Lower lobe of right lung (tissue), 2 donors: ENCODE measurements around the gene LRP1B. TPM values are rescaled to one million over a fixed set of nuclear protein-coding genes. Genes with fewer than 3 reads are reported as not detected.
A peak's percentile ranks its signal among the peaks of the same experiment; 100 is the strongest.

Experiments used
- ATAC-seq, 2 donors: fragments of 200-7000 bp; cut with Tn5 transposase; one replicate each; pipeline ENCODE4 v1.9.1; 2020 to 2022; ENCODE audit warnings: mild to moderate bottlenecking in 2 of 2, moderate library complexity in 2 of 2
- DNase-seq: peaks from one replicate; pipeline ENCODE4 v3.0.0-alpha.2; 2020
- H3K27ac ChIP-seq: fragments of 200-600 bp; one replicate; pipeline ENCODE4 v1.8.0; 2022
- H3K27me3 ChIP-seq: fragments of 200-600 bp; one replicate; pipeline ENCODE4 v1.8.0; 2022; ENCODE audit warnings: low read depth
- H3K36me3 ChIP-seq: fragments of 200-600 bp; one replicate; pipeline ENCODE4 v1.8.0; 2022; ENCODE audit warnings: mild to moderate bottlenecking
- H3K4me1 ChIP-seq: fragments of 200-600 bp; one replicate; pipeline ENCODE4 v1.8.0; 2022
- H3K4me3 ChIP-seq: fragments of 200-600 bp; one replicate; pipeline ENCODE4 v1.8.0; 2022; ENCODE audit warnings: mild to moderate bottlenecking
- H3K9me3 ChIP-seq: fragments of 200-600 bp; one replicate; pipeline ENCODE4 v1.8.0; 2022
- CTCF ChIP-seq: fragments of 200-600 bp; IDR thresholded peaks from one replicate; pipeline ENCODE4 v1.8.0; 2022; ENCODE audit warnings: antibody characterized with exemption, mild to moderate bottlenecking
- intact Hi-C: fragments of 100-400 bp; cut with DNase I; formaldehyde crosslinking; loops from one replicate; pipeline ENCODE4 v1.11.0; 2022
- total RNA-seq: library from RNA; stranded (reverse); fragmentation: NEBNext Ultra II Directional; extraction: Animal tissue kit (Norgen Biotek cat#: 25700); gene quantifications from one replicate; pipeline ENCODE4 v1.2.1, GENCODE V29; 2021
- donor health status: DM: no; HTN: yes; CAD: no; lungs with severe emphysema.

LRP1B gene
- total RNA-seq, 1 donor from 2014 or later: 0.09 TPM

- no peak for DNase-seq
- intact Hi-C loops: no loop called here
- Histone ChIP-seq H3K27me3 (no peaks in the 10 kb centered on the region), H3K9me3 (no peaks in the 10 kb centered on the region), H3K4me3 (no peak overlapping the region), H3K36me3 (no peaks in the 10 kb centered on the region), H3K4me1 (no peaks in the 10 kb centered on the region), H3K27ac (no peak overlapping the region)
- no peak for ATAC-seq
- no peak for TF ChIP-seq CTCF
Measured at GRCh38 chr2:140601801-140602200, 1529.0 kb downstream of the LRP1B start.

- ATAC-seq (no peak), DNase-seq (no peak)
- H3K27ac ChIP-seq: no peak overlapping the region
- no peaks in the 10 kb centered on the region for H3K27me3 ChIP-seq
- H3K4me1 ChIP-seq: no peaks in the 10 kb centered on the region
- TF ChIP-seq CTCF: no peak
- no peaks in the 10 kb centered on the region for H3K36me3 ChIP-seq
- H3K4me3 ChIP-seq: no peak overlapping the region
- intact Hi-C loops: no loop called here
- no peaks in the 10 kb centered on the region for H3K9me3 ChIP-seq
Measured at GRCh38 chr2:140601342-140601741, 1529.5 kb downstream of the LRP1B start.

GRCh38 chr2:140600116-140600515 lies 1530.7 kb downstream of the LRP1B start:
- Histone ChIP-seq H3K36me3 (no peaks in the 10 kb centered on the region), H3K4me3 (no peak overlapping the region), H3K27ac (no peak overlapping the region), H3K4me1 (no peaks in the 10 kb centered on the region), H3K27me3 (no peaks in the 10 kb centered on the region), H3K9me3 (no peaks in the 10 kb centered on the region)
- ATAC-seq: no peak
- no peak for DNase-seq
- intact Hi-C loops: no loop called here
- no peak for TF ChIP-seq CTCF

- intact Hi-C loops: no loop called here
- no peak for DNase-seq
- no peaks in the 10 kb centered on the region for H3K4me1 ChIP-seq
- H3K27me3 ChIP-seq: no peaks in the 10 kb centered on the region
- H3K9me3 ChIP-seq: no peaks in the 10 kb centered on the region
- H3K27ac ChIP-seq: no peak overlapping the region
- ATAC-seq: no peak
- H3K36me3 ChIP-seq: no peaks in the 10 kb centered on the region
- no peak overlapping the region for H3K4me3 ChIP-seq
- TF ChIP-seq CTCF: no peak
Measured at GRCh38 chr2:140597836-140598235, 1533.0 kb downstream of the LRP1B start.

- Histone ChIP-seq H3K27ac (no peak overlapping the region), H3K9me3 (no peaks in the 10 kb centered on the region), H3K4me3 (no peak overlapping the region), H3K4me1 (no peaks in the 10 kb centered on the region), H3K27me3 (no peaks in the 10 kb centered on the region), H3K36me3 (no peaks in the 10 kb centered on the region)
- no peak for TF ChIP-seq CTCF
- intact Hi-C loops: no loop called here
- DNase-seq (no peak), ATAC-seq (no peak)
Measured at GRCh38 chr2:140597205-140597604, 1533.6 kb downstream of the LRP1B start.

- ATAC-seq (peak; percentile 45 to 69), DNase-seq (no peak)
- no peaks in the 10 kb centered on the region for H3K4me1 ChIP-seq
- no peak overlapping the region for H3K4me3 ChIP-seq
- no peaks in the 10 kb centered on the region for H3K36me3 ChIP-seq
- TF ChIP-seq CTCF: no peak
- intact Hi-C loops: no loop called here
- no peak overlapping the region for H3K27ac ChIP-seq
- no peaks in the 10 kb centered on the region for H3K27me3 ChIP-seq
- no peaks in the 10 kb centered on the region for H3K9me3 ChIP-seq
Measured at GRCh38 chr2:140596447-140596846, 1534.4 kb downstream of the LRP1B start.
